ENCODE measurements around the gene S1PR1. TPM values are rescaled to one million over a fixed set of nuclear protein-coding genes. Genes with fewer than 3 reads are reported as not detected.

Gene S1PR1
- total and polyA plus RNA-seq, 2 of the 13 experiments (the other 11 are each of a cell fraction or from before 2014, with no cell fraction given), result not detected

DNA sequence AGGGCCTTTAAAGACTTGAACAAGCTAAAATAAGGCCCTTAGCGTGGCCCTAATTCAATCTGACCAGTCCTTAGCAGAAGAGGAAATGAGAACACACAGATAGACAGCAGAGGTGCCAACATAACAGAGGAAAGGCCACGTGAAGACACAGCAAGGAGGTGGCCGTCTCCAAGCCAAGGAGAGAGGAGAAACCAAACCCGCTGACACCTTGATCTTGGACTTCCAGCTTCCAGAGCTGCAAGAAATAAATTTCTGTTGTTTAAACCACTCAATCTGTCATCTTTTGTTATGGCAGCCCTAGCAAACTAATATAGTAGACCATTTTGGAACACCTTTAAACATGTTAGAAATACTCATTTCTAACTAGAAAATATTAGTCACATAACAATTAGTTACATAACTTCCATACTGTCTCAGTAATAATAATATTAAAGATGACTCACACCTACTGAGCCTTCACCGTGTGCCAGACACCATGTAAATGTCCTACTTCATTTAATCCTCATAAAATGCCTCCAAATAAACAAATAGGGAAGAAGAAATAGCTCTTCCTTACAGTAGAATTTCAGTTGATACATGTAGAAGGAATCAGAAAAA lies 47.9 kb downstream of the S1PR1 start:
- DNase-seq (ENCODE audit: low spot score) (no peak), FAIRE-seq (no peak), ATAC-seq (no peak)
- in situ Hi-C loops (cut with HindIII; ENCODE audit: extremely low pct_ligation_motif_present, low pct_unique_long_range_greater_than_20kb), result loop anchor here (5.0 kb wide), 1 partner anchor 367 kb away; no protein-coding TSS in a partner anchor
- Histone ChIP-seq H4K20me1 (ENCODE audit: insufficient read depth, low read length) (no peaks in the 10 kb centered on the region), H3K27me3 (ENCODE audit: control insufficient read depth in 1 of 2, insufficient read depth in 2 of 2, low read length in 2 of 2) (no peaks in the 10 kb centered on the region; a peak in 1 of 5 replicates), H3K9ac (ENCODE audit: insufficient read depth, low read depth, low read length) (no peak overlapping the region), H3K9me3 (ENCODE audit: low read length) (no peaks in the 10 kb centered on the region), H3K27ac (ENCODE audit: extremely low read length, insufficient read depth, low read length) (no peak overlapping the region), H3K4me3 (replicated peaks in 1 of 3; ENCODE audit: insufficient read depth in 1 of 3, low read depth in 2 of 3, low read length in 3 of 3) (no peak overlapping the region), H2AFZ (ENCODE audit: low read length) (no peak overlapping the region), H3K79me2 (ENCODE audit: insufficient read depth, low read length) (no peaks in the 10 kb centered on the region), H3K4me1 (ENCODE audit: insufficient read depth, low read length) (peaks cover 38% of the 10 kb centered on the region), H3K4me2 (ENCODE audit: low read depth, low read length) (no peak overlapping the region), H3K36me3 (replicated peaks in 1 of 2; ENCODE audit: control insufficient read depth in 1 of 2, insufficient read depth in 2 of 2, low read length in 2 of 2) (no peaks in the 10 kb centered on the region; a peak in 1 of 5 replicates)
- intact Hi-C loops (cut with micrococcal nuclease; ENCODE audit: unreplicated experiment), result loop anchor here (5.0 kb wide), 1 partner anchor 257 kb away; the partner anchor contains the start of gene DPH5
- POLR2A ChIA-PET, result no interaction called here
- BruUV-seq (replicated peaks), result no TSS peak
- CTCF ChIA-PET (ENCODE audit: low intra/inter-chr PET ratio, low total read pairs), result interaction anchor here (1.5 kb wide), 1 partner anchor 364 kb away, joined by 3 read pairs; no protein-coding TSS in a partner anchor
- TF ChIP-seq ZNF451 (CRISPR knock-in tag; IDR thresholded peaks at IDR 0.05) (no peak), KDM4B (CRISPR knock-in tag; IDR thresholded peaks at IDR 0.05) (no peak), ZNF772 (CRISPR knock-in tag; IDR thresholded peaks at IDR 0.05) (no peak), SNRNP70 (IDR thresholded peaks at IDR 0.05; ENCODE audit: low read depth, low read length) (no peak), SMYD3 (CRISPR knock-in tag; IDR thresholded peaks at IDR 0.05) (no peak), MBNL3 (CRISPR knock-in tag; conservative IDR thresholded peaks at IDR 0.05) (no peak), MIER2 (CRISPR knock-in tag; IDR thresholded peaks at IDR 0.05) (no peak), SOX5 (CRISPR knock-in tag; IDR thresholded peaks at IDR 0.05; ENCODE audit: borderline replicate concordance) (no peak), ZNF17 (CRISPR knock-in tag; IDR thresholded peaks at IDR 0.05) (no peak), TSC22D2 (CRISPR knock-in tag; IDR thresholded peaks at IDR 0.05; ENCODE audit: borderline replicate concordance) (no peak), CHD4 (IDR thresholded peaks at IDR 0.05; ENCODE audit: borderline replicate concordance, low read length) (no peak), ZNF724P (CRISPR knock-in tag; IDR thresholded peaks at IDR 0.05; ENCODE audit: borderline replicate concordance) (no peak), ZNF234 (CRISPR knock-in tag; conservative IDR thresholded peaks at IDR 0.05) (no peak), POGZ (CRISPR knock-in tag; IDR thresholded peaks at IDR 0.05) (no peak), TBP (CRISPR knock-in tag; IDR thresholded peaks at IDR 0.05) (no peak), CBX1 (IDR thresholded peaks at IDR 0.05; ENCODE audit: low read depth) (no peak), ZKSCAN8 (CRISPR knock-in tag; IDR thresholded peaks at IDR 0.05; ENCODE audit: borderline replicate concordance) (no peak)
- TF ChIP-seq, protein P1, sequence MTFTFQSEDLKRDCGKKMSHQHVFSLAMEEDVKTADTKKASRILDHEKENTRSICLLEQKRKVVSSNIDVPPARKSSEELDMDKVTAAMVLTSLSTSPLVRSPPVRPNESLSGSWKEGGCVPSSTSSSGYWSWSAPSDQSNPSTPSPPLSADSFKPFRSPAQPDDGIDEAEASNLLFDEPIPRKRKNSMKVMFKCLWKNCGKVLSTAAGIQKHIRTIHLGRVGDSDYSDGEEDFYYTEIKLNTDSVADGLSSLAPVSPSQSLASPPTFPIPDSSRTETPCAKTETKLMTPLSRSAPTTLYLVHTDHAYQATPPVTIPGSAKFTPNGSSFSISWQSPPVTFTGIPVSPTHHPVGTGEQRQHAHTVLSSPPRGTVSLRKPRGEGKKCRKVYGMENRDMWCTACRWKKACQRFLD (CRISPR knock-in tag; IDR thresholded peaks at IDR 0.05; ENCODE audit: borderline replicate concordance), result no peak
- 49% methylated on average over 5 of the region's 5 CpGs for WGBS (ENCODE audit: low lambda C conversion rate)
